Bone marrow (tissue), 2 donors: ENCODE results near the gene AP1M1.

Experiments
- DNase-seq, 2 donors: peaks; one replicate each; lab custom pipeline; 2025; lab: John Stamatoyannopoulos, UW

AP1M1 gene

DNA sequence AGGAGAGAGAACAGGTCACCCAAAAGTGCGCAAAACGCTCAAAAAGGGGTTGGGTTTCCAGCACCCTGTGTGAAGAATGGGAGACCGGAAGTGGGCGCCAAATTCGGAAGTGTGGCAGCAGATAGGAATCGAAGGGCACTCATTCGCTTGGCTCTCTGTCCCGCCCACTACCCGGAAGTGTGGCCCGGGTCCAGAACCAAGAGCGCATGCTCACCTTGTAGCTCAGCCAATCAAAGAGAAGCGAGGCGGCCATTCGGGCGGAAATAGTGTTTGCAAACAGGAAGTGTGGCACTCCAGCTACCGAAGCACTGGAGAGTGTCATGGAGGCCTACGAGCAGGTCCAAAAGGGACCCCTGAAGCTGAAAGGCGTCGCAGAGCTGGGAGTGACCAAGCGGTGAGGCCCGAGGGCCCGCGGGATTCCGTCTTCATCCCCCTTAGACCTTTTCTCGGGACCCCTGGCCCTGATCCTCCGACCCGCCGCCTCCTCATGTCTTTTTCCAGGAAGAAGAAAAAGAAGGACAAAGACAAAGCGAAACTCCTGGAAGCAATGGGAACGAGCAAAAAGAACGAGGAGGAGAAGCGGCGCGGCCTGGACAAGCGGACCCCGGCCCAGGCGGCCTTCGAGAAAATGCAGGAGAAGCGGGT, 12.5 kb upstream of the AP1M1 start, which contains the start of gene FAM32A:
Gene FAM32A, plus strand, starts transcription at position 288 of the 645 bp plus-strand sequence. Its CDS starts 33 bp downstream, at position 321.
- DNase-seq, result peak; percentile 90 to 99

DNA sequence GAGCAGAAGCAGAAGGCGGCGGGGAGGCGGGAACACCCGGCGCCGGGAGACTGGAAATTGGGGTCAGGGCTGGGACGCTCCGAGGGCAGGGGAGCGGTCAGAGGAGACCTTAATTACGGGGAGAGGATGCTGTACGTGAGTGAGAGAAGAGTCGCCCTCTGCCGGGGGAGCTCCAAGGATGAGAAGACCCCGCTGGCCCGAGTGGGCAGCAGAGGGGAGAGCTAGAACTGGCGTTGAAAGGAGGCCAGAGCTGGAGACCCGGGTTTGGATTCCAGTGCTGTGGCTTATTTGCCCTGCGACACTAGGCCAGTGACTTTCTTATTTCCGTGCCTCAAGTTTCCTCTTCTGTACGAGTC, 12.0 kb upstream of the AP1M1 start:
- DNase-seq, result peak; percentile 11 to 35

DNA sequence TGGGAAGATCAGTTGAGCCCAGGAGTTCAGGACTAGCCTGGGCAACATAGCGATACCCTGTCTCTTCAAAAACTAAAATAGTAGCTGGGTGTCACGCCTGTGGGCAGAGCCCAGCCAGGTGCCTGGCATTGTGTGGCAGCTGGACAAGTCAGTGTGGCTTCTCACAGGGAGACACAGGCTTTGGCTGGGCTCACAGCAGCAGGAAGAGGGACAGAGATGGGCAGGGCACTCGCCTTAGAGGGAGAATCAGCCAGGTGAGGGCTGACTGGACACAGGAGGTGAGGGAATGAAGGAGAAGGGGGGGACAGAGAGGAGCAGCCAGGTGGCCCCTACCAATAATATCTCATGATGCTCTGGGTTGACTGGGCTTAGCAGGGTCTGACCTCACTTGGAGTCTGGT, 9.2 kb upstream of the AP1M1 start:
- DNase-seq, result no peak

- no peak for DNase-seq
These were observed 7.5 kb upstream of the AP1M1 start for GRCh38 chr19:16190198-16190597.

GRCh38 chr19:16190736-16191135, 7.0 kb upstream of the AP1M1 start:
- no peak for DNase-seq

GRCh38 chr19:16191216-16191908, 6.3 kb upstream of the AP1M1 start:
- DNase-seq, result no peak

GRCh38 chr19:16193466-16193865, 4.2 kb upstream of the AP1M1 start:
- no peak for DNase-seq

DNA sequence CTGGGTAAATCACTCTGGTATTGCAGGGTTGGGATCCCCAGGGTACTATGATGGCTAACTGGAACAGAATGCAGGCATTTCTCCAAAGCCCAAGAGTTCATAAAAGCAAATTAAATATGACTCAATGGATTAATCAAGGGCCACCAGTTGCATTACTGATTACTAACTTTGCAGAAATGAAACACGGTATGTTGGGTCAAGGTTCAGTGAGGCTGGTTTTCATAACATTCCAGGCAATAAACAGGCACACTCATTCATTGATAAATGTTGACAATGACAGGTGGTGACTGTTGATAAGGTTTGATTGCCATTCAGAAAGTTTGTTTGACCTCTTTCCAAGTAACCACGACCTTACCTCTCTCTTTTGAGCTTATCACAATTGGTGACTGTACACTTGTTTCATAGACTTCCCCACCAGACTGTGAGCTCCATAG, 506 bp upstream of the AP1M1 start:
- DNase-seq, result no peak

GRCh38 chr19:16198370-16198651, 600 bp downstream of the AP1M1 start:
- DNase-seq, result no peak

DNA sequence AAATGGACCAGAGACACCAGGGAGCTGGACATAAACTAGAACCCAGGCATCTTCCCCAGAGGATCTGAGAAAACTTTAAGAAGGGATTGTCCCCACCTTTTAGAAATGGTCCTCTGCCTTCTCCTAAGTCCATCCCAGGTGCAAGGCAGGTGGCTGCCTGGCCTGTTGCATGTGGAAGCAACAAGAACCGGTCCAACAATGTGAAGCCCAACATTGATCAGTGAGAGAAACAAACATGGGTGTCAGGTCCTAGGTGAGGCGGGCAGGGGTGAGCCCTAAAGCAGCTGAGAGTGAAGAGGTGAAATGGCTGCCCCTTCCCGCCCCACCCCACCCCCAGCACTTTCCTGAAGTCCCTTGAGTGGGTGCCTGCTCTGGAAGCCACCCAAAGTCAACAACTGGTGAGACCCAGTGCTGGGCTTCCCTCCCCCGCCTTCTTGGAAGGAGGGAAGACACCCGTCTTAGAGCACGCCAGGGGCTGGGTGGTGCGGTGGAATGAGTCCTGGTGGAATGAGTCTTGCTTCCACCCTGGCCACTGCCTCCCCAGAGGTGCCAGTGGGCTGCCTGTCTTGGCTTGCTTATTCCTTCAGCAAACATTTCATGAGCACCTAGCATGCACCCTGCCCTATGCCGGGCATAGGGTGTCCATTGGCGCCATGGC, 1.7 kb downstream of the AP1M1 start:
- no peak for DNase-seq

GRCh38 chr19:16200038-16201010, 2.6 kb downstream of the AP1M1 start:
- DNase-seq, result no peak

DNA sequence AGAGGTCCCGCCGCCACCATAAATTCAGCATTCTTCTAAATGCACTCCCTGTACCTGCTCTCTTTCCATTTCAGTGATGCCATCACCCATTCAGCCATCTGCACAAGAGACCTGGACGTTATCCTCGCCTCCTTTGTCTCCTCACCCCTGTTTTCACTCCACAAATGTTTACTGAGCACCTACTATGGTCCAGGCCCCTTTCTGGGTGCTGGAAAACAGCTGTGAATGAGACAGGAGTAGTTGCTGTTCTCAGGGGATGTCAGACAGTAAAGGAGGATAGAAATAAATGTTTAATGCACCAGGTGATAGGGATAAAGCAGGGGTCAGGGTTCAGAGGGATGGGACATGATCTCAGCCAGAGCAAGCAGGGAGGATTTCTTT, 3.3 kb downstream of the AP1M1 start:
- no peak for DNase-seq

DNA sequence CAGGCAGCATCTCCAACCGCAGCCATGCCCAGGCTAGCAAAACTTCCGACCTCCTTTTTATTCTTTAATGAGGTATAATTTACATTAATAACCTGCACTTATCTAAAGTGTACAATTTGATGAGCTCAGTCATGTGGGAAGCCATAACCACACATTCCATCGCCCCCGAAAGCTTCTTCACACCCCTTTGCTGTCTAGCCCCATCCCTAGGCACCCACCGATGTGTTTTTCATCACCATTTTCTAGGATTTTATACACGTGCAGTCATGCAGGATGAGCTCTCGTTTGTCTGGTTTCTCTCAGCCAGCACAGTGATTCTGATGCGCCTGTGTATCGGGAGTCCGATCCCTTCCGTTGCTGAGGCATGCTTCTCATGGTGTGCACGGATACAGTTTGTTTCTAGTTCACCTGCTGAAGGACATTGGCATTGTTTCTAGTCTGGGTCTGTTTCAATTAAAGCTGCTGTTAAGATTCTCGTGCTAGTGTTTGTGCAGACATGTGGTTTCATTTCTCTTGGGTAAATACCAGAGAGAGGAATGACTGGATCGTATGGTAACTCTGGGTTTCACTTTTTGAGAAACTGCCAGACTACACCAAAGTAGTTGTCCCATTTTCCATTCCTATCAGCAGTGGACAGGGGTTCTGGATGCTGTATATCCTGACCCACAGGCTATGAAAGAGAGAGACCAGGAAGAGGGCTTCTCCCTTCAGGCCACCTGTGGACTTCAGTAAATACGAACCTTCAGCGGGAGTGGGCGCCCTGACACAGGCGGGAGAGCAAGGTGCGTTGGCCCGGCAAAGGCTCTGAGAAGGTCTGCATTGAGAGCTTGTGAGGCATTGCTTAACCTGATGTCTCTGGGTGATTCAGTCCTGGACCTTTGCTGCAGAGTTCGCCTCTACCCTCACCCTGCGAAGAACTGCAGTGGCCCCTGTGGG, 4.9 kb downstream of the AP1M1 start:
- DNase-seq, result no peak

GRCh38 chr19:16203256-16204004, 5.7 kb downstream of the AP1M1 start:
- no peak for DNase-seq

DNA sequence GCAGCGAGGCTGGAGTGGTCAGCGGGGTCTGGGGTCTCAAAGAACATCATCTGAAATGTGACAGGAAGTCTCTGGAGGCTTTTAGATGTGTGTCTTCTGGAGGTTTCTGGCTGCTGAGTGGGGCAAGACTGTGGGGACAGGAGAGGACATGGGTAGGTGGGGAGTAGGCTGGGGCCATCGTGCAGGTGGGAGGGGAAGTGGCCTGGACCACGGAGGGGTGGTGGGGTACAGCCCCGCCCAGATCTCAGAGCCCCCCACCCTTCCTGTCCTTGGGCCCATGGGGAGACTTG, 6.2 kb downstream of the AP1M1 start:
- DNase-seq, result no peak

GRCh38 chr19:16205205-16206045, 7.7 kb downstream of the AP1M1 start:
- no peak for DNase-seq

DNA sequence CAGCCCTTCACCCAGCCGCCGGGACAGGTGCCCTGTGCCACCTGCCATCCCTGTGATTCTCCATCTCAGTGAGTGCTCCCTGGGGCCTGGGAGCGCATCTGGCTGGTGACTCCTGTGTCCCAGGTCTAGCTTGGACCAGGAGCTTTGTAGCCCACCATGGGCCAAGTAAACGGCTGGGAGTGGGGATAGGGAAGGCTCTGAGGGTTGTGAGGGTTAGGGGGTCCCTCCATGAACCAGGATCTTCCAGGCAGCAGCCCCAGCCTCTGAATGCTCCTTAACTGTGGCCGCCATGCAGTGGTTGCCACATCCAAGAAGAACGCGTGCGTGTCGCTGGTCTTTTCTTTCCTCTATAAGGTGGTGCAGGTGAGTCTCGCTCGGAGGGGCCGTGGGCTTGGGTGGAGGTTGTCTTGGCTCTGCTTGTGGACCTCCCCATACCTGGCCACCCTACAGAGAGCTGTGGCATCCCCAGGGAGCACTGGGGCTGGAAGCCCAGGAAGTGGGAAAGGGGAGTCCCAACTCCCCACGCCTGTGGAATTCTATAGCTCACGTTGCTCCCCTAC, 8.4 kb downstream of the AP1M1 start:
- DNase-seq, result no peak

DNA sequence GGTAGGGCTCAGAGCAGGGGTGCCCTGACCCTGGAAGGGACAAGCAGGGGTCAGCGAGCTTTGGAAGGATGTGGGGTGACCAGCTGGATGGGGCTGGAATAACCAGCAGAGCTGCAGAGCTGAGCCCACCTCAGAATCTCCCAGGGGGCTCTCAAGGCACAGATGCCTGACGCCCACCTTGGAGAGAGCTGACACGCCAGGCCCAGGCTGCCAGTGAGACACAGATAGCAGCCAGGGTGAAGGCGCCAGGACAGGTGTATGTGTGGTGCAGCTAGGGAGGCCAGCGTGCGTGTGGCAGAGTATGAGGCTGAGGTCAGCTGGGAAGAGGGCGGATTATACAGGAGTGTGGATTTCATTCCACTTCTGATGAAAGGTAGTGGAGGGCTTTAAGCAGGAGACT, 8.9 kb downstream of the AP1M1 start:
- DNase-seq, result no peak

DNA sequence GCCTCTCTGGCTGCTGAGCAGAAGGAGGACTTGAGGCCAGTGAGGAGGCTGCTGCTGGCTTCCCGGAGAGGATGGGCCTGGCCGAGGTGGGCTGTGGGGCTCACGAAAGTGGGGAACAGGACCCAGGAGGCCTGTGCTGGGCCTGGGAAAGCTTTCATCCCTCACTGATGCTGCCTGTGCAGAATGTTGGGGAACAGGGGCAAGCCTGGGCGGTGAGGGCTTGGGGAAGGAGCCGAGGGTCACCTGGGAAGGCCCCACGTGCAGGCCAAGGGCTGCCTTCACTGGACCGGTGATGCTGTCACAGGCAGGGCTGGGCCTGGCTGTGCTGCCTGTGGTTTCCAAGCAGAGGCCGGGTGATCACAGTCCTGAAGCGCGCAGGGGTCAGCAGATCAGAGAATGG, 9.4 kb downstream of the AP1M1 start:
- DNase-seq, result no peak
